Endothelial cell of hepatic sinusoid (primary cell): ENCODE data around the gene LIMS2.

Experiments
- in situ Hi-C: cut with HindIII; loops from 2 replicates; pipeline ENCODE4 v1.10.0; 2017; ENCODE audit warnings: low sequenced_read_pairs

Gene LIMS2

DNA sequence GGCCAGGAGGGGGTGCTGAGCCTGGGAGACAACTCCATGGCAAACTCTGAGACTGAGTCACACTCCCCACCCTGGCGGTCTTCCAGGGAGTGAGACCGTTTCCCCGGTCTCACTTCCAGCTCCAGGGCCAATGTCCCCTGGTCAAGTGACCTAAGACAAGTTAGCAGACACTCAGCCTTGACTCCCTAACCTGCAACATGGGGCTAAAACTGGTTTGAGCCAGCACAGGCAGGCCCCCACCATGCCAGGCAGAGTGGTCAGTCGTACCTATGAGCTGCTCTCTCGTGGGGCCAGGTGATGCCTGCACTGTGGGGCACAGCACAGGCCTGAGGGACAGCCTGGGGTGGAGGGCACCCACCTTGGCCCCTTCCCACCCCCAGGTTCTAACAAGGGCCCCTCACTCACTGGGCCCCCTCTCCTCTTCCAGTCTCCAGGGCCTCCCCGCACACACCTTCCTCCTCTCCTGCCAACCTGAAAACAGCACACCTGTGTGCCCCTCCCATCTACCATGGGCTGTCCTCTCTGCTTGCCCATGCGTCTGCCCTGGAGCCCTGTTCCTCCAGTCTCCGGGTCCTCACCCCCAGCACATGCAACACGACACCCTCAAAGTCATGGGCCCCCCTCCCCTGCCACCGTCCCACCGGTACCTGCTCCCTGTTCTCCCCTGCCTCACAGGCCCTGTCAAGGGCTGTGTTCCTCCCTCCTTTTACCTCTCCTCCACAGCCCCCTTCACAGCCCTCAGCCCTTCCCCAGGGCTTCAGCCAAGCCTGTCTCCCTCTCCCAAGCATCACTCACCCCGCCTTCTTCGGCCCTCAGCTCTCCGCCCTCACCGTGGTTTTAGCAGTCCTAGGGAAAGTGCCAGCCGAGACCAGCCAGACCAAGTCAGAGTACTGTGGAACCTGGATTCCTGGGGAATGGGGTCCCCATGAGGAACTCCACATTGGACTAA is 27.8 kb downstream of the LIMS2 start:
- in situ Hi-C loops, result no loop called here

- in situ Hi-C loops, result no loop called here
Observed at GRCh38 chr2:127646487-127647241, 28.7 kb downstream of the LIMS2 start.

DNA sequence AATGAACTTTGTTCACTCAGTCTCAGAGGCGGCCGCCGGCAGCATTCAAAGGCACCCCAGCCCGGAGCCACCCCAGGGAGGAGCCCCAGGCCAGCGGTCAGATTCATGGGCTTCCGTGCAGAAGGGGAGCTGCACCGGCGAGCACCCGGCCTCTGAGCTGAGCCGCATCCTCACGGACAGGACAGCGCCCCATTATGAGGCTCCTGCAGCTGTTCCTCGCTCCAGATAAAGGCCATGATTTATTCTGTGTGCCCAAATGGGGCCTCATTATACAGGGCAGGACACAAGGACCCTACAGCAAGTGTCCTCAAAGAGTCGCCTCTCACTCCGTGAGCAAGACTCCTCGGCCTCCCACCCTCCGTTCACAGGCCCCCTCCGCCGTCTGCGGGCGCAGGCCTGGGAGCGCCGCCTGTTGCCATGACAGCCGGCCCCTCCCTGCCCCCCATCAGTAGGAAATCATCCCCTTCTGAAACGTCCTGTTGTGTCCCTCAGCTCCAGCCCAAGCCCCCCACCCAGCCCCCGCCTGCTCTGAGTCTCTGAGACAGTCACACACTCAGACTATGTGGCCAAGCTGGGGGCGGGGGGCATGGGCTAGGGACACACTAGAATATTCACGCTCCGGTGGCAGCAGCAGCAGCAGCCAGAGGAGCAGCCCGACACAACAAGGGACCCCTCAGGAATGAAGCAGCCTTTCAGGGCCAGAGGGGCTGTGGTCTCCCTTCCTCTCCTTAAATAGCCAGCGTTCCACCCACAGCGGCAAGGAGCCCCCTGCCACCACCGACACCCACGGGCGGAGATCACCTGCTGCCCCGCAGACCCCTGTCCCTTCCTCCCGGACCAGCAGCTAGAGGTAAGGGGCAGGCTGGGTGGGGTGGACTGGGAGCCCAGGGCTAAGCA is 29.7 kb downstream of the LIMS2 start, which contains the start of gene GPR17:
TSS of gene GPR17 (plus strand) at position 759 of the 897 bp plus-strand sequence. CDS start 4,583 bp downstream, outside the sequence.
- in situ Hi-C loops, result no loop called here

DNA sequence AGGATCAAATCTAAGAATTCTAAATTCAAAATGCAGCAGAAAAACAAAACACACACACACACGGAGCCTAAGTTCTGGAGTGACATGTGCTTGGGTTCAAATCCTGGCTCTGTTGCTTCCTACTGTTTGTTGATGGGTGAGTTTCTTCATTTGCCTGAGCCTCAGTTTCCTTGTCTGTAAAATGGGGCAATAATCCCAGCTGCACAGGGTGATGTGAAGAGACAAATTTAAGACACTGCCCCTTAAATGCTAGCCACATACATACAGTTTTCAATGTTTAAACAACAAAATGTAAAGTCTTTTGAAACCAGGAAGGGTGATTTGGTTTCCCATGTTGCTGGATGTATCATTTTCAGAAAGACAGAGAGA is 30.3 kb downstream of the LIMS2 start:
- in situ Hi-C loops, result no loop called here

- in situ Hi-C loops, result no loop called here
Observed at GRCh38 chr2:127644066-127645025, 31.0 kb downstream of the LIMS2 start.

- in situ Hi-C loops, result no loop called here
Observed at GRCh38 chr2:127643439-127644065, 31.8 kb downstream of the LIMS2 start.

GRCh38 chr2:127642706-127643438 is 32.5 kb downstream of the LIMS2 start:
- in situ Hi-C loops, result no loop called here

- in situ Hi-C loops, result no loop called here
Observed at GRCh38 chr2:127641846-127642507, 33.4 kb downstream of the LIMS2 start.

DNA sequence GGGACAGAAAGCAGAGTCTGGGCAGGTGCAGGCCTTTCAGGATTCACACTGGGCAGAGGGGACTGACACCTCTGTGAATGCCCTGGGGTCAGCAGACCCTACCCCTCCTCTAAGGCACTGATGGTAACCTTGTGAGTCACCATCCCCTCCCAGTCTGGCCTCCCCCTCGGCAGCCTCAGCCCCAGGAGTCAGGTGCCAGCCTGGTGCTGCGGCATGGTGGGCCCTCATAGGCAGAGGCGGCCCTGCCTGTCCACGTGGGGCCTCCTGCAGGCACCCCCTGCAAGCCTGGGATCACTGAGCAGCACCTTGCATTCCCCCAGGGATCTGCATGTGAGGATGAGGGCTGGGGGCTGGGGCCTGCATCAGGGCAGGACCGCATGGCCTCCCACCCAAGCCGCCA is 34.2 kb downstream of the LIMS2 start:
- in situ Hi-C loops, result no loop called here

GRCh38 chr2:127640082-127641072 is 35.0 kb downstream of the LIMS2 start:
- in situ Hi-C loops, result no loop called here

- in situ Hi-C loops, result no loop called here
Observed at GRCh38 chr2:127639111-127639474, 36.2 kb downstream of the LIMS2 start.

DNA sequence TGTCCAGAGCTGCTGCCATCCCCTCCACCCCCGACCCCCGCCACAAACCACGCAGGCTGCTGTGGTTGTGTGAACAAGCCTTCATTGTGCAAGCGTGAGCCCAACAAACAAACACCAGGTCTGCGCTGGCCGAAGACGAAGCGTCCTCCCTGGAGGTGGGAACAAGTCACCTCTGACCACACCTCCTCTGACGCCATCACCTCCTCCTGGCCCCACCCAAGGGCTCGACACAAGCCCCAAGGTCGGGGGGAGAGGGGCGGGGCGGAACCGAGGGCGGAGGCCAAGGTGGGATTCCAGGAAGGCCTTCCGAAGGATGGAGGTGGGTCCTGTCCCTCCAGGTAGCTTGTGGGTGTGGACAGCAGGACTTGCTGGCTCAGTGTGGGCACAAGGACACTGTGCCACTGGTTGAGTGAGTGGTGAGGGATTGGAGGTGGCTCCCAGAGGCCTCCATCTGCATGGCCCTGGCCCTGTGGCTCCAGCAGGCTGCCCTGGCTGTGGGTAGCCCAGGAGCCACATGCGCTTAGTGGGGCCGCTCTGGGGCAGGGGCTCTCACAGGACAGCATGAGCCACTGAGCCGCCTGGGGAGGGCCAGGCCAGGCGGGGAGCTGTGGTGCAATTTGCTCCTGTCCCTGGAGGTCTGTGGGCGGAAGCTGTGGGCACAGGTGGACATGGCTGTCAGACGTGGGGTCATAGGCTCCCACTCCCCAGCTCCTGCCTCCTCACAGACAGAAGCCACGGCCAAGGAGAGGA is 36.8 kb downstream of the LIMS2 start:
- in situ Hi-C loops, result no loop called here

- in situ Hi-C loops, result no loop called here
Observed at GRCh38 chr2:127637725-127638252, 37.5 kb downstream of the LIMS2 start.

DNA sequence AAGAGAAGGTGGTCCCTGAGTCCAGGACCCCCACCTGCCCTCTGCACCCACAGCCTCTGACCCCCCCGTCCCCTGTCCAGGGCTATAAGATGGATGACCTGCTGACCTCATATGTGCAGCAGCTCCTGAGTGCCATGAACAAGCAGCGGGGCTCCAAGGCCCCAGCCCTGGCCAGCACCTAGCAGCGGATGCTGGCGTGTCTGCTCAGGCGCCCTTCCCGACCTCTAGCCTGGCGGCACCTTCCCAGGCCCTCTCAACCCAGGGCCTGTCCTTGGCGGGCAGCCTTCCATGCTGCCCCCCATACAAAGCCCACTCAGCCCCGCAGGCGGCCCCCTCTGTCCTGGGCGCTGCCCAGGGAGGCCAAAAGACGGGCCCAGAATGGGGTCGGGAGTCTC is 38.1 kb downstream of the LIMS2 start:
- in situ Hi-C loops, result no loop called here

DNA sequence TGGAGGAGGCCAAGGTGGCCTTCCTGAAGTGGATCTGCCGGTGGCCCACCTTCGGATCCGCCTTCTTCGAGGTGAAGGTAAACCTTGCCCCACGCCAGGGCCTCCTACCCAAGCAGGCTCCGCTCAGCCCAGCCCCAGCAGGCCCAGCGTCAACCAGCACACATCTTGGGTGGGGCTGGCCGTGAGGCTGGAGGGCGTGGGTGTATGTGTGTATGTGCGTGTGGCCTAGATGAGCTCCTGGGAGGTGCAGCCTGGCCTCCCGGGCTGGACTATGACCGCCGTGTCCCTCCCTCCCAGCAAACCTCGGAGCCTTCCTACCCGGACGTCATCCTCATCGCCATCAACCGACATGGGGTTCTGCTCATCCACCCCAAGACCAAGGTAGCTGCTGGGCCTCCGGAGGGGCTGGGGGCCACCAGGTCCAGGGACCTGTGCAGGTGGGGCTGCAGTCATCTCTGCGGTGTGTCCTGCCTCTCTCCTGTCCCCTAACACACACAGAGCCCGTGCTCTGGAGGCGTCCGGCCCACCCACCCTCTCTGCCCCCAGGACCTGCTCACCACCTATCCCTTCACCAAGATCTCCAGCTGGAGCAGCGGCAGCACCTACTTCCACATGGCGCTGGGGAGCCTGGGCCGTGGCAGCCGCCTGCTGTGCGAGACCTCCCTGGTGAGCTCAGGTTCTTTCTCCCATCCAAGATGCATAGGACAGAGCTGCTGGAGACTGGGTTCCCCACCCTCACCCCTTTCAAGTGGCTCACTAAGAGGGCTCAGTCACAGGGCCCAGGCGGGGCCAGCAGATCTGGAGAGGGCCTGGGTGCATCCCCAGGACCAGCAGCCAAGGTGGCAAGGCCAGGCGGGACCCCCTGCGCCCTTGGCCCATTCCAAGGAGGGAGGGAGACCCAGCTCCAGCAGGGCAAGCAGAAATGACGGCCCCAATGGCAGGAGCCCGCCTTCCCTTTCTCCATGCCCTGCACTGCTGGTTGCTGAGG is 38.8 kb downstream of the LIMS2 start:
- in situ Hi-C loops, result no loop called here
